Activated CD8-positive, alpha-beta memory T cell treated with anti-CD3 and anti-CD28 coated beads, Interleukin-2, amount 10 ng/mL, durations not matched to agents 7 days and 5 days (primary cell): ENCODE data around the gene ANTXRL. TPM values are rescaled to one million over a fixed set of nuclear protein-coding genes. Genes with fewer than 3 reads are reported as not detected.
A peak's percentile ranks its signal among the peaks of the same experiment; 100 is the strongest.
"Not testable (repeated sequence)": the region's sequence is repeated elsewhere in the genome, so short reads cannot be mapped to it uniquely, and the experiment has no call there.

Experiments used
- ATAC-seq: fragments of 150-1000 bp; cut with Tn5 transposase; one replicate; pipeline ENCODE4 v1.10.0; 2021; ENCODE audit warnings: moderate library complexity
- CTCF ChIA-PET: fragments of 350-600 bp; sonication (Branson Sonifier 250); formaldehyde crosslinking; loops from one replicate; lab custom pipeline; 2021; ENCODE audit warnings: antibody characterized with exemption; lab: Charles Lee
- DNase-seq: peaks from one replicate; pipeline ENCODE4 v3.0.0-alpha.2; 2020
- H3K27ac Mint-ChIP-seq: one replicate; pipeline ENCODE4 v1.8.0; 2021; ENCODE audit warnings: mild to moderate bottlenecking, mixed read lengths
- H3K27me3 Mint-ChIP-seq: one replicate; pipeline ENCODE4 v1.8.0; 2021; ENCODE audit warnings: mixed read lengths
- H3K36me3 Mint-ChIP-seq: one replicate; pipeline ENCODE4 v1.8.0; 2021; ENCODE audit warnings: mild to moderate bottlenecking, mixed read lengths
- H3K4me1 Mint-ChIP-seq: one replicate; pipeline ENCODE4 v1.8.0; 2021; ENCODE audit warnings: mixed read lengths
- H3K4me3 Mint-ChIP-seq: one replicate; pipeline ENCODE4 v1.8.0; 2021; ENCODE audit warnings: mild to moderate bottlenecking, moderate library complexity, mixed read lengths
- H3K9me3 Mint-ChIP-seq: one replicate; pipeline ENCODE4 v1.8.0; 2022; ENCODE audit warnings: low read depth, mixed read lengths
- total RNA-seq, 2 experiments: library from RNA; stranded (reverse); gene quantifications; one replicate each; pipeline ENCODE4 v1.2.3, GENCODE V29; 2021

Gene ANTXRL
- total RNA-seq, 2 experiments from 2014 or later, result not detected

- Mint-ChIP-seq H3K27me3 (no peaks in the 10 kb centered on the region), H3K9me3 (no peaks in the 10 kb centered on the region), H3K27ac (no peak overlapping the region), H3K36me3 (peaks cover 5% of the 10 kb centered on the region), H3K4me3 (no peak overlapping the region), H3K4me1 (peaks cover 1% of the 10 kb centered on the region)
- no peak for ATAC-seq
- DNase-seq, result no peak
- CTCF ChIA-PET, result no interaction called here
Measured at GRCh38 chr10:46250481-46250880, 36.3 kb upstream of the ANTXRL start.

GRCh38 chr10:46250898-46251856, 35.6 kb upstream of the ANTXRL start:
- ATAC-seq, result no peak
- Mint-ChIP-seq H3K36me3 (peaks cover 4% of the 10 kb centered on the region), H3K4me3 (no peak overlapping the region), H3K27me3 (no peaks in the 10 kb centered on the region), H3K4me1 (peaks cover 1% of the 10 kb centered on the region), H3K27ac (no peak overlapping the region), H3K9me3 (no peaks in the 10 kb centered on the region)
- CTCF ChIA-PET, result no interaction called here
- DNase-seq, result no peak

- no peak for DNase-seq
- H3K36me3 Mint-ChIP-seq, result peaks cover 4% of the 10 kb centered on the region
- no peak for ATAC-seq
- H3K27me3 Mint-ChIP-seq, result no peaks in the 10 kb centered on the region
- no peaks in the 10 kb centered on the region for H3K9me3 Mint-ChIP-seq
- CTCF ChIA-PET, result no interaction called here
- no peak overlapping the region for H3K4me3 Mint-ChIP-seq
- H3K27ac Mint-ChIP-seq, result no peak overlapping the region
- peaks cover 1% of the 10 kb centered on the region for H3K4me1 Mint-ChIP-seq
Measured at GRCh38 chr10:46251857-46252847, 34.6 kb upstream of the ANTXRL start.

GRCh38 chr10:46253076-46254006, 33.5 kb upstream of the ANTXRL start:
- Mint-ChIP-seq H3K27me3 (no peaks in the 10 kb centered on the region), H3K4me1 (peaks cover 1% of the 10 kb centered on the region), H3K4me3 (no peak overlapping the region), H3K36me3 (peaks cover 2% of the 10 kb centered on the region), H3K9me3 (no peaks in the 10 kb centered on the region), H3K27ac (no peak overlapping the region)
- CTCF ChIA-PET, result no interaction called here
- ATAC-seq (no peak), DNase-seq (no peak)

- Mint-ChIP-seq H3K36me3 (peaks cover 2% of the 10 kb centered on the region), H3K4me3 (no peak overlapping the region), H3K27ac (no peak overlapping the region), H3K4me1 (peaks cover 1% of the 10 kb centered on the region), H3K9me3 (no peaks in the 10 kb centered on the region), H3K27me3 (no peaks in the 10 kb centered on the region)
- DNase-seq, result no peak
- ATAC-seq, result no peak
- CTCF ChIA-PET, result no interaction called here
Measured at GRCh38 chr10:46254007-46254383, 32.8 kb upstream of the ANTXRL start.

GRCh38 chr10:46254467-46254866, 32.3 kb upstream of the ANTXRL start:
- ATAC-seq, result no peak

GRCh38 chr10:46255210-46255609, 31.6 kb upstream of the ANTXRL start:
- H3K9me3 Mint-ChIP-seq, H3K4me3 Mint-ChIP-seq, H3K36me3 Mint-ChIP-seq, DNase-seq, H3K4me1 Mint-ChIP-seq, H3K27me3 Mint-ChIP-seq, H3K27ac Mint-ChIP-seq, ATAC-seq: not testable (repeated sequence)
- CTCF ChIA-PET, result interaction anchor here (1.5 kb wide), 1 partner anchor 14 kb away, joined by 6 read pairs; no protein-coding TSS in a partner anchor

More at GRCh38 chr10:46254467-46254866, 32.3 kb upstream of the ANTXRL start:
- no peaks in the 10 kb centered on the region for H3K9me3 Mint-ChIP-seq
- peaks cover 2% of the 10 kb centered on the region for H3K36me3 Mint-ChIP-seq
- CTCF ChIA-PET, result no interaction called here
- H3K4me1 Mint-ChIP-seq, result peaks cover 1% of the 10 kb centered on the region
- H3K4me3 Mint-ChIP-seq, result no peak overlapping the region
- no peaks in the 10 kb centered on the region for H3K27me3 Mint-ChIP-seq
- DNase-seq, result no peak
- no peak overlapping the region for H3K27ac Mint-ChIP-seq

- CTCF ChIA-PET, result interaction anchor here (0.8 to 1.5 kb wide), 3 partner anchors 10 to 29 kb away, joined by 3 to 6 read pairs (median 3); no protein-coding TSS in a partner anchor
- Mint-ChIP-seq H3K9me3 (no peaks in the 10 kb centered on the region), H3K4me1 (peaks cover 1% of the 10 kb centered on the region), H3K27ac (no peak overlapping the region), H3K4me3 (no peak overlapping the region), H3K27me3 (no peaks in the 10 kb centered on the region), H3K36me3 (peaks cover 10% of the 10 kb centered on the region)
- ATAC-seq, result peak; percentile 63
- peak; percentile 64 for DNase-seq
Measured at GRCh38 chr10:46255801-46256747, 30.7 kb upstream of the ANTXRL start.

GRCh38 chr10:46257099-46257498, 29.7 kb upstream of the ANTXRL start:
- H3K4me1 Mint-ChIP-seq, result peaks cover 1% of the 10 kb centered on the region
- DNase-seq (no peak), ATAC-seq (no peak)
- H3K36me3 Mint-ChIP-seq, result peaks cover 15% of the 10 kb centered on the region
- H3K27ac Mint-ChIP-seq, result no peak overlapping the region
- CTCF ChIA-PET, result interaction anchor here (1.5 kb wide), 1 partner anchor 30 kb away, joined by 3 read pairs; no protein-coding TSS in a partner anchor
- no peak overlapping the region for H3K4me3 Mint-ChIP-seq
- H3K27me3 Mint-ChIP-seq, result no peaks in the 10 kb centered on the region
- no peaks in the 10 kb centered on the region for H3K9me3 Mint-ChIP-seq

- DNase-seq, H3K4me3 Mint-ChIP-seq, CTCF ChIA-PET, H3K9me3 Mint-ChIP-seq, H3K4me1 Mint-ChIP-seq, H3K27me3 Mint-ChIP-seq, H3K27ac Mint-ChIP-seq, ATAC-seq: not testable (repeated sequence)
- H3K36me3 Mint-ChIP-seq, result peaks cover 14% of the 10 kb centered on the region
Measured at GRCh38 chr10:46262906-46263560, 23.8 kb upstream of the ANTXRL start.

- no peak for DNase-seq
- CTCF ChIA-PET, result no interaction called here
- peaks cover 7% of the 10 kb centered on the region for H3K4me1 Mint-ChIP-seq
- no peak for ATAC-seq
- H3K4me3 Mint-ChIP-seq, result no peak overlapping the region
- no peaks in the 10 kb centered on the region for H3K27me3 Mint-ChIP-seq
- no peak overlapping the region for H3K27ac Mint-ChIP-seq
- peaks cover 14% of the 10 kb centered on the region for H3K36me3 Mint-ChIP-seq
- no peaks in the 10 kb centered on the region for H3K9me3 Mint-ChIP-seq
Measured at GRCh38 chr10:46263831-46264268, 22.9 kb upstream of the ANTXRL start.
